Retina (tissue), 1 donor: ENCODE measurements around the gene NLRP6.
"Not testable (repeated sequence)": the region's sequence is repeated elsewhere in the genome, so short reads cannot be mapped to it uniquely, and the experiment has no call there.

Source experiments
- DNase-seq: peaks from one replicate; pipeline ENCODE4 v3.0.0-alpha.2; 2016

The NLRP6 gene

GRCh38 chr11:278001-278951 lies at the start of gene NLRP6:
TSS of gene NLRP6 (plus strand) at chr11:278407. CDS start at chr11:278570, 163 bp downstream.
- DNase-seq: no peak

GRCh38 chr11:230431-230830 lies 47.8 kb upstream of the NLRP6 start:
- DNase-seq: no peak

GRCh38 chr11:232783-233565 lies 45.2 kb upstream of the NLRP6 start:
- no peak for DNase-seq

- DNase-seq: no peak
These were observed 43.0 kb upstream of the NLRP6 start for GRCh38 chr11:235180-235579.

GRCh38 chr11:235609-235996 lies 42.6 kb upstream of the NLRP6 start:
- no peak for DNase-seq

DNA sequence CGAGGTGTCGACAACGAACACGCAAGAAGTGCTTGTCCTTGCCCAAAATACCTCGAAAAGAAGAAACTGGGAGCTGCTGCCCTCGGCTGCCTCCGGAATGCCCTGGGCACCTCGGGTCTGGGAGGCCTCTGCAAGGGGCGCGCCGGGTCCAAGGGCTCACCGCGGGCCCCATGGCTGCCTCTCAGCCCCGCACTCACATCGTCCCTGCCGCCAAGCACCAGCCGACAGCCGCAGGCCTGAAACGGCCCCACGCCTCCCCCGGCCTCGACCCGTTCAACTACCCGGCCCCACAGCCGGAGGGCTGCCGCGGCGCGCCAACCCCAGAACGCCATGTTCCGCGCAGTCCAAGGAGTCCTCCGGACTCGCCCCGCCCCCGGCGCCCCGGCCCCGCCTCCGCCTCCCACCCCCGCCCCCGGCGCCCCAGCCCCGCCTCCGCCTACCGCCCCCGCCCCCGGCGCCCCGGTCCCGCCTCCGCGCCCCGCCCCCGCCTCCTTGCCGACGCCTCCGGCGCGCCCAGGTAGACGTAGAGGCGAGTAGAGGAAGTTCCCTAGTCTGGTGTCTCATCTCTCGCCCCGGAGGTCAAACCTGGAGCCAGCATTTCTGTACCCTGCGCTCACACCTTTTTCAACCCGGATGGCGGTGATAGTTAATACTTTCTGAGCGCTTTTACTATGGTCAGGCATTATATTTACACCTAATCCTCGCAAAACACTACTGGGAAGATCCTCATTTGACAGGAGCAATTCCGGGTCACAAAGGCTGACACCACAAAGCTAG lies 42.0 kb upstream of the NLRP6 start, which contains the start of gene SIRT3:
TSS of gene SIRT3 (minus strand) at position 346 of the 777 bp plus-strand sequence. CDS start at position 332, 14 bp downstream.
- DNase-seq: peak; percentile 90

GRCh38 chr11:236774-237767 lies 41.1 kb upstream of the NLRP6 start, which contains the start of gene PSMD13:
TSS of gene PSMD13 (plus strand) at chr11:236976. CDS start at chr11:237050, 74 bp downstream.
- peak; percentile 96 for DNase-seq

- not testable (repeated sequence) for DNase-seq
These were observed 39.9 kb upstream of the NLRP6 start for GRCh38 chr11:238346-238745.

DNA sequence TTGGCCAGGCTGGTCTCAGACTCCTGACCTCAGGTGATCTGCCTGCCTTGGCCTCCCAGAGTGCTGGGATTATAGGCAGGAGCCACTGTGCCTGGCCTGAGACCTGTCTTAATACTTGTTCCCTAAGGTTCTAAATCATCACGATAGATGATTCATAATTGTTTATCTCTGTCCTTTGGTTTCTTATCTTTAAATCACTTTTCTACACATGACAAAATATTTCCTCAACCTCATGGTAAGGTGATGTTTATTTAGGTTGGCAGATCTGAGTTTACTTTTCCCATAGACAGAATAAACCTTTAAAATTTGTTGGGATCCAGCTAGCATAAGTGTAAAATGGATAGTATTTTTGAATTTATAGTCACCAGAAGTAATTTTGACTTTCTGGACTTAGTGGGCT lies 37.9 kb upstream of the NLRP6 start:
- DNase-seq: no peak

- no peak for DNase-seq
These were observed 36.6 kb upstream of the NLRP6 start for GRCh38 chr11:241634-242033.

DNA sequence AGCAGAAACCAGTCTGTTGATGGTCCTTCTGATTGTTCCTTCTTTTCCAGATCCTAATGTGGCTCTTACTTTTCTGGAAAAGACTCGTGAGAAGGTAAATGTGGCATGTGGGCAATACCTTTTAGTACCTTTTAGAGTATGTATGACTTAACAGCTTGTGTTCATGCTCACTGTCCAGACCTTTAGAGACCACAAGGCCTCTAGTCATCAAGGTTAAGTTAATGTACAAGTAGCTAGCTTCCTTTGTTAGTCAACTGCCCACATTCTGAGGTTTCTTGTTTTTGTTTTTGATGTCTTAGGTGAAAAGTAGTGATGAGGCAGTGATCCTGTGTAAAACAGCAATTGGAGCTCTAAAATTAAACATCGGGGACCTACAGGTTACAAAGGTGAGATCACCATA lies 33.8 kb upstream of the NLRP6 start:
- DNase-seq: no peak

DNA sequence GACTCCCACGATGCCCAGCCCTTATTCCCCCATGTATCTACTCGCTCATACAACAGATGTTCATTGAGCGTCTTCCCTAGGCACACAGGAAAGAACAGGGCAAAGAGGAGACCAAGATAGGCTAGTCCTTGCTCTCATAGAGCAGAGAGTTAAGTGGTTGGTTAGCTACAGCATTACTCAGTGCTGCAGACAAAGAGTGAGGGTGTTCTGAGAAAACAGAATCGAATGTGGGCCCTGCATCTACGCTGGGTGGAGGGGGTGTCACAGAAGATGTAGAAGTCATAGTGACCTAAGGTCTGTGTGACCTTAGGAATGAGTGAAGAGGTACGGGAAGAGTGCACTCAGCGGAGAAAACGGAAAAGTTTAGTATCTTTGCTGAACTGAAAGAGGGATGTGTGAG lies 29.1 kb upstream of the NLRP6 start:
- DNase-seq: no peak

- no peak for DNase-seq
These were observed 27.9 kb upstream of the NLRP6 start for GRCh38 chr11:250274-250673.

GRCh38 chr11:250740-251299 lies 27.4 kb upstream of the NLRP6 start:
- peak; percentile 50 for DNase-seq

- DNase-seq: no peak
These were observed 26.7 kb upstream of the NLRP6 start for GRCh38 chr11:251550-251949.

DNA sequence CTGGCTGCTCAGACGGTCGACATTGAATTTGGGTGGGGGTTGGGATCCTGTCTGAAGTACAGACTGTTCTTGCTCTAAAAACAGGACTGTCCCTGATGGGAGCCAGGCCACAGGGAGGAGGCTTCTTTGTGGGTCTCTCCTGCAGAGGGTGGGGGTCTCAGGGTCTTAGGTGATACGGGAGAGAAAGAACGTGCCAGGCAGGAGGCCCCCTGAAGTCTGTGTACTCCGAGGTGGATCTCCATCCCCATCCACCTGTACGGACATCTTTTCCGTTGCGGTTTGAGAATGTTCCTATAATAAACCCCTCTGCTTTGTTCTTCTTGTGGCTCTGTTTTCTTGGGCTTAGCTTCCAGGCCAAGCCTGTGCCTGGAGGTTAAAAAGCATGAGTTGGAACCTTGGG lies 25.5 kb upstream of the NLRP6 start:
- no peak for DNase-seq

DNA sequence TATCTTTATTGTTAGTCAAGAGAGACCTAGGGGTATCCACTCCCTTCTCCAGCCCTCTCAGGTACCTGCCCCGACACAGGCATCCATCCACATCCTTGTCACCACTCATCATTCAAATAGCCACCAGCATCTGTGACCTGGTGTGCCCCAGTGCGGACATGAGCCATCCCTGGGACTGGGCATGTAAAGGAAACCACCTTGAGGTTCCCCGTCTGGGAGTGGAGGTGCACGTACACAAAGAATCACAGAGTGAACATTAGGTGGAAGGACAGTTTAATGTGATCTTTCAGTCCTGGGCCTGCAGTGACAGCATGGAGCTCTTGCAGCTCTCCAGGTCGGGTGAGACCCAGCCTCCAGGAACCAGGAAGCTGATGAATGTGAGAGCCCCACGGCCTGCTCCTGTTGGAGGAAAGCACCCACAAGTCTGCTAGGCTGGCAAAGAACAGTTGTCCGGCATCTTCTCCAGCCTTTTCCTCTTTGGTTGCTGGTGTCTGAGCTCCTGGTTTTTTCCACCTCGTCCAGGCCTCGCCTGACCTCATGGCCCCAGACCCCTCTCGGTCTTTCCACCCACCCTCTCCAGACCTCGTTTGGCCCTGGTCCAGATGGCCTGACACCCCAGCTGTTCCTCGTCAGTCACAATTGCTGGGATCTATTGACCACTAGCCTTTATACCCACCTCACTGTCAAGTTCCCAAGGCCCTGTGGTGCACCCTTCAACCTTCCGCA lies 24.9 kb upstream of the NLRP6 start:
- DNase-seq: no peak

GRCh38 chr11:253886-254270 lies 24.3 kb upstream of the NLRP6 start:
- DNase-seq: no peak

- no peak for DNase-seq
These were observed 23.0 kb upstream of the NLRP6 start for GRCh38 chr11:255176-255575.

GRCh38 chr11:255816-256215 lies 22.4 kb upstream of the NLRP6 start:
- no peak for DNase-seq
